NT2/D1 (cell line): ENCODE measurements around the gene DTD1.
A peak's percentile ranks its signal among the peaks of the same experiment; 100 is the strongest.

ENCODE experiments used
- DNase-seq: peaks from one replicate; pipeline ENCODE4 v3.0.0-alpha.2; 2011; ENCODE audit warnings: low read depth, low spot score
- H3K27me3 ChIP-seq: 2 replicates; pipeline ENCODE4 v1.6.0; 2011; ENCODE audit warnings: mild to moderate bottlenecking; ENCODE audit not compliant: insufficient read length, insufficient read depth
- H3K36me3 ChIP-seq: 2 replicates; pipeline ENCODE4 v1.6.1; 2011; ENCODE audit warnings: mild to moderate bottlenecking, low read length, mixed read lengths; ENCODE audit not compliant: insufficient read depth, insufficient read length
- H3K4me1 ChIP-seq: 2 replicates; pipeline ENCODE4 v1.5.1; 2011; ENCODE audit not compliant: insufficient read depth, insufficient read length
- H3K4me3 ChIP-seq: 2 replicates; pipeline ENCODE4 v1.5.1; 2011; ENCODE audit warnings: low read depth; ENCODE audit not compliant: insufficient read length
- H3K9ac ChIP-seq: 2 replicates; pipeline ENCODE4 v1.6.0; 2011; ENCODE audit warnings: low read depth; ENCODE audit not compliant: insufficient read length
- H3K9me3 ChIP-seq: 2 replicates; pipeline ENCODE4 v1.5.1; 2011; ENCODE audit warnings: mild to moderate bottlenecking, low read length; ENCODE audit not compliant: insufficient read depth
- SUZ12 ChIP-seq: IDR thresholded peaks from 2 replicates; pipeline ENCODE4 v1.6.1; 2011; ENCODE audit not compliant: insufficient read length, insufficient read depth; ENCODE audit errors: extremely low read depth
- YY1 ChIP-seq: IDR thresholded peaks from 2 replicates; pipeline ENCODE4 v1.6.1; 2011; ENCODE audit not compliant: insufficient read length, insufficient read depth
- ZNF274 ChIP-seq: IDR thresholded peaks from 2 replicates; pipeline ENCODE4 v1.6.1; 2011; ENCODE audit warnings: mild to moderate bottlenecking, low read depth, low read length

DTD1 gene

DNA sequence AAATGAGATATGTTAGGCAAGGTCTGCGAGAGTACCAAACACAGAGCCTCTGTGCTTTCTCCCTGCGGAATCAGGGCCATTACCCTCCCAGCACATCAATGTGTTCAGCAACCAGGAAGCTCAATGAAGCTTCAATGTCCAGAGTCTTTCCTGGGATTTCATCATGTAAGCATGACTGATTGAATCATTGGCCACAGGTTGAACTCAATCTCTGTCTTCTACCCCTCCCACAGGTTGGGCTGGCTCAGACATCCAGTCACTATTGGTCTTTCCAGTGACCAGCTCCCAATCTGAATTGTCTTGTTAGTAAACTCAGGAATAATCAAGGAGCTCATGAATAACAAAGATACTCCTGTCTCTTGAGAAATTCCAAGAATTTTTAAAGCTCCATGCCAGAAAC lies 2.7 kb upstream of the DTD1 start:
- no peak overlapping the region for H3K9ac ChIP-seq
- no peak for DNase-seq
- H3K4me1 ChIP-seq = no peaks in the 10 kb centered on the region
- no peak for TF ChIP-seq SUZ12
- no peak for TF ChIP-seq ZNF274
- no peak for TF ChIP-seq YY1
- H3K27me3 ChIP-seq = no peaks in the 10 kb centered on the region
- H3K9me3 ChIP-seq = no peaks in the 10 kb centered on the region
- no peaks in the 10 kb centered on the region for H3K36me3 ChIP-seq
- no peak overlapping the region for H3K4me3 ChIP-seq

DNA sequence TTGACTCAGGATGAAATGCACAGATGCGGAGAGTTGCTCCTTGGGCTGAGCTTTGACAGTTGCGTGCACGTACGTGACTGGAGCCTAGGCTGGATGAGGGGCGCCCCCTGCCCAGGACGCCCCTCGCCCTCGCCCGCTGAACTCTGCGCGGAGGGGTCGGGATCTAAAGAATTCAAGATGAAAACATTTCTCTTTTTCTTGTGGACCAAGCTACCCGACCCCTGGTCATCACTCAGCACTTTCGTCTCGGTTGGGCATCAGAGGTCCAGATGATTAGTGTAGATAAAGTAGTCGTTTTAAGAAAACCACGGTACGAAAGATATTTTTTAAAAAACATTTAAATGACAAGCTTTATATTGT lies 700 bp downstream of the DTD1 start:
- Histone ChIP-seq H3K9me3 (no peaks in the 10 kb centered on the region), H3K27me3 (no peaks in the 10 kb centered on the region), H3K4me3 (peak overlapping the region; percentile 49), H3K4me1 (no peaks in the 10 kb centered on the region), H3K9ac (peak overlapping the region; percentile 76), H3K36me3 (no peaks in the 10 kb centered on the region)
- no peak for DNase-seq
- TF ChIP-seq YY1 (no peak), SUZ12 (no peak), ZNF274 (no peak)

DNA sequence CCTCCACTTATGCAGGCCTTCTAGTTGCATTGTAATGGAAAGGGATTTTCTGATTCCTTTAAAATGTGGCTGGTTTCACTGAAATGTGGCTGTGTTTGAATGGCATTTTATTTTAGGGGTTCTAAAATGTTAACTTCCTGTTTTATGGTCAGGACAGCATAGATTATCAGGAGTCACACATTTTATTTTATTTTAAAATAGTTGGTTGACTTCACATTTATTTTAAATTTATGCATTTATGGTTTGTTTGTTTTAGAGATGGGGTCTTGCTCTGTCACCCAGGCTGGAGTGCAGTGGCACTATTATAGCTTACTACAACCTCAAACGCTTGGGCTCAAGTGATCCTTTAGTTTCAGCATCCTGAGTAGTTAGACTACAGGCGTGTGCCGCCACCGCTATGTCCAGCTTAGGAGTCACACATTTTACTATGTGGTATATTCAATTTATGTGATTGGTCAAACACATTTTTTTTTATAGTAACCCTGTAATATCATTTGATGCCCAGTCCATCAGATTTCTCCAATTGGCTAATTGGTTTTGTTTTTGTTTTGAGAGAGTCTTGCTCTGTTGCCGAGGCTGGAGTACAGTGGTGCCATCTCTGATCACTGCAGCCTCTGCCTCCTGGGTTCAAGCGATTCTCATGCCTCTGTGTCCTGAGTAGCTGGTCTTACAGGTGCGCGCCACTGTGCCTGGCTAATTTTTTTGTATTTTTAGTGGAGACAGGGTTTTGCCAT lies 2.3 kb downstream of the DTD1 start:
- H3K27me3 ChIP-seq = no peaks in the 10 kb centered on the region
- TF ChIP-seq ZNF274 (no peak), SUZ12 (no peak), YY1 (no peak)
- DNase-seq = no peak
- H3K4me3 ChIP-seq = no peak overlapping the region
- H3K9me3 ChIP-seq = no peaks in the 10 kb centered on the region
- H3K4me1 ChIP-seq = no peaks in the 10 kb centered on the region
- H3K36me3 ChIP-seq = no peaks in the 10 kb centered on the region
- no peak overlapping the region for H3K9ac ChIP-seq

DNA sequence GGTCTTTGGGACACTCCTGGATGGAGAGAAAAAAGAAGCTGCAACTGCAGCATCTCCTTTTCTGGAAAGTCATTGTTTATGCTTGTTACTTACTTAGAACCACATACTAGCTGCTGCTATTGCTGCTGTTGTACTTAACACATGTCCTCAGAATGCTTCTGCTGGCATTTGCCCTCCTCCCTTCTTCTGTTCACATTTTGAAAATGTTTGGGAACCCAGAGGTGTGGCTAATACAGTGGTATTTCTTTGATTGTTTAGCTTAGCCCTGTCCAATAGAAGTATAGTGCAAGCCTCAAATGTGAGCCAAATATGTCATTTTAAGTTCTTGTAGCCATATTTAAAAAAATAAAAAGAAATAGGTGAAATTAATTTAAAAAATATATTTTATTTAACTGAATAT lies 8.4 kb downstream of the DTD1 start:
- DNase-seq = no peak
- Histone ChIP-seq H3K9me3 (no peaks in the 10 kb centered on the region), H3K36me3 (peaks cover 6% of the 10 kb centered on the region), H3K9ac (no peak overlapping the region), H3K27me3 (no peaks in the 10 kb centered on the region), H3K4me3 (no peak overlapping the region), H3K4me1 (no peaks in the 10 kb centered on the region)
- TF ChIP-seq SUZ12 (no peak), YY1 (no peak), ZNF274 (no peak)

DNA sequence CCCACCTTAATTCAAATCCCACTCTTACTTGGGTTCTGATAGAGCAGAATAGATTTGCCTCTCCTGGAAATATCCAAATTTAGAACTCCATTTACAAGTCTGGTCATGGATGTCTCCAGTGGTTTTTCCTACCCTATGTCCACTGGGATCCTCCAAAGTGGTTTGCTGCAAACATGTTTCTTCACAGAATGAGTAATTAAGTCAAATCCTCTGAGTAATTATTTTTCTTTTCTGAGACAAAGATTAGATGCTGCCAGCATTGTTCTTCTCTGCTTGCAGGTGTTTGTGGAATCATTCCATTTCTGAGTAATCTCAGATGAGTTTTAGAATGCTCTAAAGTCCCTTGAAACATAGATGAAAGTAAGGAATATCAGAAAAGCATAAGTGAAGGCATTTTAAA lies 21.9 kb downstream of the DTD1 start:
- TF ChIP-seq ZNF274 (no peak), SUZ12 (no peak), YY1 (no peak)

DNA sequence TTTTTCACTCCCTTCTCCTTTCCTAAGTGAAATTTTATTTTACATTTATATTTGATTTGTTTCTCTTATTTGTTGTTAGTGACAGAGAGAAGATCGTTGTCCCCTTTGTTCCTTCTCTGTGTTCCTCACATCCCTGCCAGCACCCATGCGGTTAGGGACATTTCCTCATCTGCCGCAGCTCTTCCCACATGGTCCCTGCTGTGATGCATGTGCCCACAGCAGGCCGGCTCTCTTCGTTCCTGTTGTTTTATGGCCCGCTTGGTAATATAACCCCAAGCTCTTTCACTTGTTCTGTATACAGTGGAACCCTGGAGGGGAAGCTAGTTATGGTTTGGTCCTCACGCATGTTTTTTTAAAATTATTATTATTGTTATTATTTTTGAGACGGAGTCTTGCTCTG lies 23.6 kb downstream of the DTD1 start:
- TF ChIP-seq SUZ12 = no peak
- no peak for TF ChIP-seq YY1
- H3K9ac ChIP-seq = no peak overlapping the region
- H3K9me3 ChIP-seq = no peaks in the 10 kb centered on the region
- no peaks in the 10 kb centered on the region for H3K27me3 ChIP-seq
- no peak overlapping the region for H3K4me3 ChIP-seq
- H3K36me3 ChIP-seq = no peaks in the 10 kb centered on the region
- DNase-seq = no peak
- no peaks in the 10 kb centered on the region for H3K4me1 ChIP-seq

More for the DNA sequence above, 21.9 kb downstream of the DTD1 start:
- DNase-seq = no peak
- Histone ChIP-seq H3K27me3 (no peaks in the 10 kb centered on the region), H3K9ac (no peak overlapping the region), H3K4me1 (no peaks in the 10 kb centered on the region), H3K4me3 (no peak overlapping the region), H3K9me3 (no peaks in the 10 kb centered on the region), H3K36me3 (no peaks in the 10 kb centered on the region)

DNA sequence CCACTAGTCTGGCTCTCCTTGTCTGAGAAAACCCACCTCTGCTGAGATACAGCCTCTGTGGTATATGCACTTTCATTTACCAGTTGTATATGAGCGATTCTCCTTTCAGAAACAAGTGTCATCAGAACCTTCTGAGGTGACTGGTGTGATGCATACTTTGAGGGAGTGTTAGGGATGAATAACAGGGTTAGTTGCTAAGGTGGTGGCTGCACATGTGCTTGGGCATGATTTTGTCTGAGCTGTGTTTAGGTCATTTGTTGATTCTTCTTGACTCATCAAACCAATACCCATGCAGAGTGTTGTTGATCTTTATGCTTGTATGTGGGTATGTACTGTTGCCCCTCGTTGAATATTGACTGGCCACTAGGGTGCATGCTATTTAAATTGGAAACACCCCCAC lies 25.7 kb downstream of the DTD1 start:
- no peaks in the 10 kb centered on the region for H3K4me1 ChIP-seq
- no peaks in the 10 kb centered on the region for H3K36me3 ChIP-seq
- no peak overlapping the region for H3K4me3 ChIP-seq
- no peaks in the 10 kb centered on the region for H3K9me3 ChIP-seq
- H3K27me3 ChIP-seq = no peaks in the 10 kb centered on the region
- no peak overlapping the region for H3K9ac ChIP-seq
- DNase-seq = no peak
- TF ChIP-seq ZNF274 (no peak), SUZ12 (no peak), YY1 (no peak)
